Fibroblast of lung (primary cell): Measurements from ENCODE around the gene PCSK1N.

Experiments
- CTCF ChIP-seq, 2 donors: IDR thresholded peaks in 1 of 2; conservative IDR thresholded peaks in 1 of 2; 1 replicate in 1 of 2; 2 replicates in 1 of 2; pipeline ENCODE4 v1.5.1; 2011 to 2012; ENCODE audit warnings: low read length in 2 of 2, control low read depth in 1 of 2, inconsistent platforms in 1 of 2, low read depth in 1 of 2, mild to moderate bottlenecking in 1 of 2
- EZH2 ChIP-seq: IDR thresholded peaks from 2 replicates; pipeline ENCODE4 v1.5.1; 2012; ENCODE audit warnings: low read length, control low read depth, mild to moderate bottlenecking; ENCODE audit errors: missing control alignments

GRCh38 chrX:48883729-48884128 lies 48.3 kb upstream of the PCSK1N start:
- TF ChIP-seq EZH2, result no peak
- TF ChIP-seq CTCF (conservative IDR thresholded peaks at IDR 0.05 in 1 of 2, IDR thresholded peaks at IDR 0.05 in 1 of 2; ENCODE audit: low read depth in 1 of 2, low read length in 2 of 2), result no peak
